Measurements from ENCODE around the gene GREB1L.

Gene GREB1L

GRCh38 chr18:21484851-21485636, 243.0 kb downstream of the GREB1L start:
- H3K27ac ChIP-seq (replicated peaks): no peak overlapping the region
- no peak for DNase-seq (ENCODE audit: low read depth in 1 of 2, low spot score in 1 of 2)
- no peak overlapping the region for H3K4me3 ChIP-seq (replicated peaks; ENCODE audit: insufficient read depth, low read length)
- H3K27me3 ChIP-seq (ENCODE audit: insufficient read depth, poor library complexity, severe bottlenecking): no peaks in the 10 kb centered on the region
- TF ChIP-seq GABPA (IDR thresholded peaks at IDR 0.05; ENCODE audit: low read depth) (no peak), REST (IDR thresholded peaks at IDR 0.05; ENCODE audit: insufficient replicate concordance, low read depth) (no peak), POLR2AphosphoS5 (IDR thresholded peaks at IDR 0.05; ENCODE audit: low read depth) (no peak), CTCF (IDR thresholded peaks at IDR 0.05; ENCODE audit: insufficient read depth, low read length) (no peak), SPI1 (IDR thresholded peaks at IDR 0.05; ENCODE audit: borderline replicate concordance, low read depth) (no peak)

- H3K27me3 ChIP-seq (ENCODE audit: insufficient read depth, poor library complexity, severe bottlenecking): no peaks in the 10 kb centered on the region
- DNase-seq (ENCODE audit: low read depth in 1 of 2, low spot score in 1 of 2): no peak
- no peak for TF ChIP-seq REST (IDR thresholded peaks at IDR 0.05; ENCODE audit: insufficient replicate concordance, low read depth)
- TF ChIP-seq GABPA (IDR thresholded peaks at IDR 0.05; ENCODE audit: low read depth): no peak
- TF ChIP-seq POLR2AphosphoS5 (IDR thresholded peaks at IDR 0.05; ENCODE audit: low read depth): no peak
- no peak for TF ChIP-seq CTCF (IDR thresholded peaks at IDR 0.05; ENCODE audit: insufficient read depth, low read length)
- no peak for TF ChIP-seq SPI1 (IDR thresholded peaks at IDR 0.05; ENCODE audit: borderline replicate concordance, low read depth)
These were observed 244.9 kb downstream of the GREB1L start for GRCh38 chr18:21486905-21487437.

GRCh38 chr18:21489119-21489750, 247.2 kb downstream of the GREB1L start:
- Histone ChIP-seq H3K4me3 (replicated peaks; ENCODE audit: insufficient read depth, low read length) (no peak overlapping the region), H3K27me3 (ENCODE audit: insufficient read depth, poor library complexity, severe bottlenecking) (no peaks in the 10 kb centered on the region), H3K27ac (replicated peaks) (no peak overlapping the region)
- peak; percentile 45 to 60 for DNase-seq (ENCODE audit: low read depth in 1 of 2, low spot score in 1 of 2)
- TF ChIP-seq POLR2AphosphoS5 (IDR thresholded peaks at IDR 0.05; ENCODE audit: low read depth) (no peak), CTCF (IDR thresholded peaks at IDR 0.05; ENCODE audit: insufficient read depth, low read length) (peak; percentile 74)

More at GRCh38 chr18:21486905-21487437, 244.9 kb downstream of the GREB1L start:
- no peak overlapping the region for H3K4me3 ChIP-seq (replicated peaks; ENCODE audit: insufficient read depth, low read length)
- no peak overlapping the region for H3K27ac ChIP-seq (replicated peaks)

All from HL-60 (cell line).